GM23338 (cell line): ENCODE results near the gene CPNE4. TPM values are rescaled to one million over a fixed set of nuclear protein-coding genes. Genes with fewer than 3 reads are reported as not detected.

Experiments used
- ATAC-seq: fragments of 200-7000 bp; cut with Tn5 transposase; 3 replicates; pipeline ENCODE4 v1.9.1; 2020
- DNase-seq: peaks from one replicate; pipeline ENCODE4 v3.0.0-alpha.2; 2015; ENCODE audit warnings: low spot score
- H2AFZ ChIP-seq: fragments of 200-600 bp; sonication (generic); 2 replicates; pipeline ENCODE4 v1.8.0; 2016; ENCODE audit warnings: antibody characterized with exemption, mild to moderate bottlenecking, moderate library complexity
- H3F3A ChIP-seq: fragments of 200-600 bp; sonication (generic); replicated peaks from 2 replicates; pipeline ENCODE4 v1.8.0; 2017; ENCODE audit warnings: antibody characterized with exemption, mixed run types, low read depth
- H3K27ac ChIP-seq: fragments of 200-600 bp; sonication (generic); 2 replicates; pipeline ENCODE4 v1.6.1; 2016; ENCODE audit warnings: low read depth
- H3K27me3 ChIP-seq: fragments of 200-600 bp; sonication (generic); 2 replicates; pipeline ENCODE4 v1.8.0; 2016; ENCODE audit warnings: mild to moderate bottlenecking, mixed run types, moderate library complexity; ENCODE audit not compliant: insufficient read depth
- H3K36me3 ChIP-seq: fragments of 200-600 bp; sonication (generic); 2 replicates; pipeline ENCODE4 v1.8.0; 2016; ENCODE audit warnings: mild to moderate bottlenecking; ENCODE audit not compliant: insufficient read depth
- H3K4me1 ChIP-seq: fragments of 200-600 bp; sonication (generic); 2 replicates; pipeline ENCODE4 v1.8.0; 2016; ENCODE audit warnings: mild to moderate bottlenecking, moderate library complexity; ENCODE audit not compliant: insufficient read depth
- H3K4me2 ChIP-seq: fragments of 200-600 bp; sonication (generic); 2 replicates; pipeline ENCODE4 v1.7.1; 2017; ENCODE audit warnings: mixed run types
- H3K4me3 ChIP-seq: fragments of 200-600 bp; sonication (generic); 2 replicates; pipeline ENCODE4 v1.6.1; 2016; ENCODE audit warnings: mixed run types
- H3K79me2 ChIP-seq: fragments of 200-600 bp; sonication (generic); replicated peaks from 2 replicates; pipeline ENCODE4 v1.8.0; 2017; ENCODE audit warnings: mild to moderate bottlenecking; ENCODE audit not compliant: insufficient read depth
- H3K9me2 ChIP-seq: fragments of 200-600 bp; sonication (generic); 2 replicates; pipeline ENCODE4 v1.8.0; 2017; ENCODE audit not compliant: insufficient read depth
- H4K20me1 ChIP-seq: fragments of 200-600 bp; sonication (generic); replicated peaks from 2 replicates; pipeline ENCODE4 v1.8.0; 2017; ENCODE audit warnings: mild to moderate bottlenecking; ENCODE audit not compliant: insufficient read depth
- H3K27ac Mint-ChIP-seq: 2 replicates; pipeline ENCODE4 v1.8.0; 2020; ENCODE audit warnings: inconsistent platforms, mild to moderate bottlenecking, moderate library complexity, mixed read lengths
- H3K27me3 Mint-ChIP-seq: 3 replicates; pipeline ENCODE4 v1.8.0; 2022; ENCODE audit warnings: low read depth, mild to moderate bottlenecking, moderate library complexity, mixed read lengths, inconsistent platforms; ENCODE audit not compliant: insufficient read depth, poor library complexity
- H3K36me3 Mint-ChIP-seq: 3 replicates; pipeline ENCODE4 v1.8.0; 2021; ENCODE audit warnings: low read depth, mild to moderate bottlenecking, inconsistent platforms, moderate library complexity, mixed read lengths
- H3K4me1 Mint-ChIP-seq: 3 replicates; pipeline ENCODE4 v1.8.0; 2020; ENCODE audit warnings: mild to moderate bottlenecking, inconsistent platforms, mixed read lengths
- H3K4me3 Mint-ChIP-seq: 3 replicates; pipeline ENCODE4 v1.8.0; 2021; ENCODE audit warnings: moderate library complexity, mild to moderate bottlenecking, inconsistent platforms, mixed read lengths
- H3K9me3 Mint-ChIP-seq: 3 replicates; pipeline ENCODE4 v1.8.0; 2020; ENCODE audit warnings: moderate library complexity, mild to moderate bottlenecking, inconsistent platforms, mixed read lengths
- ETS1 ChIP-seq: IDR thresholded peaks from 2 replicates; pipeline ENCODE4 v1.6.1; 2016; ENCODE audit warnings: antibody characterized with exemption
- EZH2 ChIP-seq: fragments of 200-600 bp; sonication (generic); IDR thresholded peaks from one replicate; pipeline ENCODE4 v1.8.0; 2017; ENCODE audit warnings: antibody characterized with exemption, mild to moderate bottlenecking, low read depth; ENCODE audit not compliant: unreplicated experiment
- EZH2phosphoT487 ChIP-seq: fragments of 200-600 bp; sonication (generic); IDR thresholded peaks from one replicate; pipeline ENCODE4 v1.8.1; 2018; ENCODE audit warnings: antibody characterized with exemption; ENCODE audit not compliant: unreplicated experiment
- JUNB ChIP-seq: IDR thresholded peaks from one replicate; pipeline ENCODE4 v1.6.1; 2016; ENCODE audit warnings: antibody characterized with exemption; ENCODE audit not compliant: unreplicated experiment
- NANOG ChIP-seq: IDR thresholded peaks from 2 replicates; pipeline ENCODE4 v1.6.1; 2016; ENCODE audit warnings: antibody characterized with exemption, borderline replicate concordance
- STAT1 ChIP-seq: IDR thresholded peaks from one replicate; pipeline ENCODE4 v1.6.1; 2016; ENCODE audit warnings: antibody characterized with exemption; ENCODE audit not compliant: unreplicated experiment
- ZNF114 ChIP-seq: fragments of 250-450 bp; sonication (Bioruptor Pico); IDR thresholded peaks from 2 replicates; pipeline ENCODE4 v1.5.0; 2020; ENCODE audit warnings: mild to moderate bottlenecking, moderate library complexity
- polyA plus RNA-seq: library from polyadenylated mRNA; unstranded; fragments of >200 nt; fragmentation: Nextera tagmentation; extraction: Ambion mirVana; gene quantifications from 2 replicates; pipeline ENCODE4 v1.2.1, GENCODE V29; 2016
- total RNA-seq: library from RNA; depleted of rRNA; stranded (reverse); fragments of >200 nt; shearing (Covaris generic); gene quantifications from 2 replicates; pipeline ENCODE4 v1.2.3, GENCODE V29; 2014
- TF ChIP-seq, protein P1 (sequence below), 2 experiments: fragments of 200-600 bp in 1 of 2; sonication (generic) in 1 of 2; conservative IDR thresholded peaks; 2 replicates each; pipeline versions ENCODE4 v1.5.1 to v1.6.1; 2016 to 2017; ENCODE audit warnings: antibody characterized with exemption in 2 of 2, low read depth in 2 of 2, mild to moderate bottlenecking in 2 of 2, moderate library complexity in 1 of 2
- TF ChIP-seq, protein P2 (sequence below): fragments of 250-450 bp; sonication (Bioruptor Pico); IDR thresholded peaks from 2 replicates; pipeline ENCODE4 v1.5.0; 2020; ENCODE audit warnings: mild to moderate bottlenecking, moderate library complexity

Gene CPNE4
- total and polyA plus RNA-seq, 2 experiments from 2014 or later, result 2.0 to 6.5 TPM

DNA sequence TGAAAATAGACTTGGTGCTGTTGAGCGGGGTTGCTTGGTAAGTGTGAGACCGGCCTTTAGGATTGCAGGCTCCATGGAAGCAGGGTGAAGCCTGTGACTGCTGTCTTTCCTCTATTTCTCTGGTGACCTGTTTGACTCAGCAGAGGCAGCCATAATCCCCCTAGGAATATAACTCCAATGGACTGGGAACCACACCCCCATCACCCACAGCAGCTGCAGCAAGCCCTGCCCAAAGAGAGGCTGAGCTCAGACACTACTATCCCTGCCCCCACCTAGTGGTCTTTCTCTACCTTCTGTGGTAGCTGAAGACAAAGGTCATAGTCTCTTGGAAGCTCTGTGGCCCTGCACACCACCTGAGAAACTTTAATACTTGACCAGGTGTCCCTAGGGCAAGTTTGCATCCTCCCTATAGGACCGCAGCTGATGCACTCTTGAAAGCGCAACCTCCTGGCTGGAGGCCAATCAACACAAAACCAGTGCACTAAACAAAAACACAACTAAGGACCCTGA is 398.5 kb downstream of the CPNE4 start:
- H3K36me3 Mint-ChIP-seq, result no peaks in the 10 kb centered on the region
- no peak for TF ChIP-seq ETS1
- no peak for TF ChIP-seq NANOG
- no peak for TF ChIP-seq EZH2phosphoT487
- TF ChIP-seq, protein P1, sequence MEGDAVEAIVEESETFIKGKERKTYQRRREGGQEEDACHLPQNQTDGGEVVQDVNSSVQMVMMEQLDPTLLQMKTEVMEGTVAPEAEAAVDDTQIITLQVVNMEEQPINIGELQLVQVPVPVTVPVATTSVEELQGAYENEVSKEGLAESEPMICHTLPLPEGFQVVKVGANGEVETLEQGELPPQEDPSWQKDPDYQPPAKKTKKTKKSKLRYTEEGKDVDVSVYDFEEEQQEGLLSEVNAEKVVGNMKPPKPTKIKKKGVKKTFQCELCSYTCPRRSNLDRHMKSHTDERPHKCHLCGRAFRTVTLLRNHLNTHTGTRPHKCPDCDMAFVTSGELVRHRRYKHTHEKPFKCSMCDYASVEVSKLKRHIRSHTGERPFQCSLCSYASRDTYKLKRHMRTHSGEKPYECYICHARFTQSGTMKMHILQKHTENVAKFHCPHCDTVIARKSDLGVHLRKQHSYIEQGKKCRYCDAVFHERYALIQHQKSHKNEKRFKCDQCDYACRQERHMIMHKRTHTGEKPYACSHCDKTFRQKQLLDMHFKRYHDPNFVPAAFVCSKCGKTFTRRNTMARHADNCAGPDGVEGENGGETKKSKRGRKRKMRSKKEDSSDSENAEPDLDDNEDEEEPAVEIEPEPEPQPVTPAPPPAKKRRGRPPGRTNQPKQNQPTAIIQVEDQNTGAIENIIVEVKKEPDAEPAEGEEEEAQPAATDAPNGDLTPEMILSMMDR (conservative IDR thresholded peaks at IDR 0.05; ENCODE audit: low read depth in 2 of 2), result no peak
- no peak for TF ChIP-seq JUNB
- no peak for TF ChIP-seq EZH2
- no peak for TF ChIP-seq ZNF114 (CRISPR knock-in tag)
- no peak for TF ChIP-seq STAT1
- TF ChIP-seq, protein P2, sequence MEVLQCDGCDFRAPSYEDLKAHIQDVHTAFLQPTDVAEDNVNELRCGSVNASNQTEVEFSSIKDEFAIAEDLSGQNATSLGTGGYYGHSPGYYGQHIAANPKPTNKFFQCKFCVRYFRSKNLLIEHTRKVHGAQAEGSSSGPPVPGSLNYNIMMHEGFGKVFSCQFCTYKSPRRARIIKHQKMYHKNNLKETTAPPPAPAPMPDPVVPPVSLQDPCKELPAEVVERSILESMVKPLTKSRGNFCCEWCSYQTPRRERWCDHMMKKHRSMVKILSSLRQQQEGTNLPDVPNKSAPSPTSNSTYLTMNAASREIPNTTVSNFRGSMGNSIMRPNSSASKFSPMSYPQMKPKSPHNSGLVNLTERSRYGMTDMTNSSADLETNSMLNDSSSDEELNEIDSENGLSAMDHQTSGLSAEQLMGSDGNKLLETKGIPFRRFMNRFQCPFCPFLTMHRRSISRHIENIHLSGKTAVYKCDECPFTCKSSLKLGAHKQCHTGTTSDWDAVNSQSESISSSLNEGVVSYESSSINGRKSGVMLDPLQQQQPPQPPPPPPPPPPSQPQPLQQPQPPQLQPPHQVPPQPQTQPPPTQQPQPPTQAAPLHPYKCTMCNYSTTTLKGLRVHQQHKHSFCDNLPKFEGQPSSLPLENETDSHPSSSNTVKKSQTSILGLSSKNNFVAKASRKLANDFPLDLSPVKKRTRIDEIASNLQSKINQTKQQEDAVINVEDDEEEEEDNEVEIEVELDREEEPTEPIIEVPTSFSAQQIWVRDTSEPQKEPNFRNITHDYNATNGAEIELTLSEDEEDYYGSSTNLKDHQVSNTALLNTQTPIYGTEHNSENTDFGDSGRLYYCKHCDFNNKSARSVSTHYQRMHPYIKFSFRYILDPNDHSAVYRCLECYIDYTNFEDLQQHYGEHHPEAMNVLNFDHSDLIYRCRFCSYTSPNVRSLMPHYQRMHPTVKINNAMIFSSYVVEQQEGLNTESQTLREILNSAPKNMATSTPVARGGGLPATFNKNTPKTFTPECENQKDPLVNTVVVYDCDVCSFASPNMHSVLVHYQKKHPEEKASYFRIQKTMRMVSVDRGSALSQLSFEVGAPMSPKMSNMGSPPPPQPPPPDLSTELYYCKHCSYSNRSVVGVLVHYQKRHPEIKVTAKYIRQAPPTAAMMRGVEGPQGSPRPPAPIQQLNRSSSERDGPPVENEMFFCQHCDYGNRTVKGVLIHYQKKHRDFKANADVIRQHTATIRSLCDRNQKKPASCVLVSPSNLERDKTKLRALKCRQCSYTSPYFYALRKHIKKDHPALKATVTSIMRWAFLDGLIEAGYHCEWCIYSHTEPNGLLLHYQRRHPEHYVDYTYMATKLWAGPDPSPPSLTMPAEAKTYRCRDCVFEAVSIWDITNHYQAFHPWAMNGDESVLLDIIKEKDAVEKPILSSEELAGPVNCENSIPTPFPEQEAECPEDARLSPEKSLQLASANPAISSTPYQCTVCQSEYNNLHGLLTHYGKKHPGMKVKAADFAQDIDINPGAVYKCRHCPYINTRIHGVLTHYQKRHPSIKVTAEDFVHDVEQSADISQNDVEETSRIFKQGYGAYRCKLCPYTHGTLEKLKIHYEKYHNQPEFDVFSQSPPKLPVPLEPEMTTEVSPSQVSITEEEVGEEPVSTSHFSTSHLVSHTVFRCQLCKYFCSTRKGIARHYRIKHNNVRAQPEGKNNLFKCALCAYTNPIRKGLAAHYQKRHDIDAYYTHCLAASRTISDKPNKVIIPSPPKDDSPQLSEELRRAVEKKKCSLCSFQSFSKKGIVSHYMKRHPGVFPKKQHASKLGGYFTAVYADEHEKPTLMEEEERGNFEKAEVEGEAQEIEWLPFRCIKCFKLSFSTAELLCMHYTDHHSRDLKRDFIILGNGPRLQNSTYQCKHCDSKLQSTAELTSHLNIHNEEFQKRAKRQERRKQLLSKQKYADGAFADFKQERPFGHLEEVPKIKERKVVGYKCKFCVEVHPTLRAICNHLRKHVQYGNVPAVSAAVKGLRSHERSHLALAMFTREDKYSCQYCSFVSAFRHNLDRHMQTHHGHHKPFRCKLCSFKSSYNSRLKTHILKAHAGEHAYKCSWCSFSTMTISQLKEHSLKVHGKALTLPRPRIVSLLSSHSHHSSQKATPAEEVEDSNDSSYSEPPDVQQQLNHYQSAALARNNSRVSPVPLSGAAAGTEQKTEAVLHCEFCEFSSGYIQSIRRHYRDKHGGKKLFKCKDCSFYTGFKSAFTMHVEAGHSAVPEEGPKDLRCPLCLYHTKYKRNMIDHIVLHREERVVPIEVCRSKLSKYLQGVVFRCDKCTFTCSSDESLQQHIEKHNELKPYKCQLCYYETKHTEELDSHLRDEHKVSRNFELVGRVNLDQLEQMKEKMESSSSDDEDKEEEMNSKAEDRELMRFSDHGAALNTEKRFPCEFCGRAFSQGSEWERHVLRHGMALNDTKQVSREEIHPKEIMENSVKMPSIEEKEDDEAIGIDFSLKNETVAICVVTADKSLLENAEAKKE, result no peak
- H3K27me3 ChIP-seq, result no peaks in the 10 kb centered on the region
- no peak overlapping the region for H3K27ac Mint-ChIP-seq
- no peaks in the 10 kb centered on the region for H3K9me3 Mint-ChIP-seq
- no peak overlapping the region for H3K27ac ChIP-seq
- no peaks in the 10 kb centered on the region; the same call in 2 of the 3 replicates for H3K4me1 Mint-ChIP-seq
- no peaks in the 10 kb centered on the region for H3K4me1 ChIP-seq
- no peak overlapping the region for H3K4me2 ChIP-seq
- H3F3A ChIP-seq, result no peaks in the 10 kb centered on the region
- H3K36me3 ChIP-seq, result no peaks in the 10 kb centered on the region
- H3K4me3 Mint-ChIP-seq, result no peak overlapping the region
- no peaks in the 10 kb centered on the region for H3K79me2 ChIP-seq
- no peak for DNase-seq
- ATAC-seq, result no peak
- H2AFZ ChIP-seq, result no peak overlapping the region
- 0 out of 2 replicates have a peak, but pooled peaks cover 7% of the 10 kb centered on the region for H3K9me2 ChIP-seq
- peaks cover 4% of the 10 kb centered on the region for H3K27me3 Mint-ChIP-seq
- no peak overlapping the region for H3K4me3 ChIP-seq
- H4K20me1 ChIP-seq, result no peaks in the 10 kb centered on the region
